HEK293 (cell line): Measurements from ENCODE around the gene BRF1.
A peak's percentile ranks its signal among the peaks of the same experiment; 100 is the strongest.

Experiments used
- CTCF ChIA-PET: fragments of 350-600 bp; formaldehyde crosslinking; extraction: SDS; loops from one replicate; lab custom pipeline; 2021; ENCODE audit warnings: antibody characterized with exemption; lab: Yijun Ruan, JAX
- POLR2A ChIA-PET: fragments of 300-600 bp; formaldehyde crosslinking; extraction: SDS; loops from one replicate; lab custom pipeline; 2020; ENCODE audit warnings: antibody characterized with exemption, inconsistent platforms; lab: Yijun Ruan, JAX
- H3K27ac ChIP-seq: fragments of 200-500 bp; sonication (Bioruptor generic); 2 replicates; pipeline ENCODE4 v1.5.1; 2014; ENCODE audit warnings: low read depth, low read length, control low read depth, inconsistent platforms; ENCODE audit errors: extremely low read depth
- H3K36me3 ChIP-seq, 2 experiments: fragments of 200-500 bp in 1 of 2; sonication (Bioruptor generic) in 1 of 2; 1 replicate in 1 of 2; 2 replicates in 1 of 2; pipeline ENCODE4 v1.5.1; 2014 to 2017; ENCODE audit warnings: inconsistent platforms in 2 of 2, low read length in 2 of 2; ENCODE audit not compliant: control insufficient read depth in 2 of 2, insufficient read depth in 1 of 2
- H3K4me1 ChIP-seq: fragments of 200-500 bp; sonication (Bioruptor generic); 2 replicates; pipeline ENCODE4 v1.5.1; 2014; ENCODE audit warnings: mild to moderate bottlenecking, low read length, inconsistent platforms; ENCODE audit not compliant: control insufficient read depth, insufficient read depth
- H3K4me3 ChIP-seq: 2 replicates; pipeline ENCODE4 v1.5.1; 2011; ENCODE audit warnings: low read depth, mild to moderate bottlenecking, control low read depth, low read length, moderate library complexity
- H3K9me3 ChIP-seq: fragments of 200-500 bp; sonication (Bioruptor generic); 2 replicates; pipeline ENCODE4 v1.5.1; 2014; ENCODE audit warnings: low read depth, low read length, inconsistent platforms; ENCODE audit not compliant: control insufficient read depth, insufficient read depth
- BCL11B ChIP-seq: fragments of 450-650 bp; formaldehyde crosslinking; IDR thresholded peaks from 2 replicates; pipeline ENCODE4 v1.5.1; 2016; ENCODE audit warnings: low read depth, missing biosample characterization, missing genetic modification characterization
- EGR2 ChIP-seq: fragments of 450-650 bp; formaldehyde crosslinking; IDR thresholded peaks from 2 replicates; pipeline ENCODE4 v1.5.1; 2016; ENCODE audit warnings: low read depth, missing biosample characterization, missing genetic modification characterization
- HOXD13 ChIP-seq: sonication (generic); formaldehyde crosslinking; IDR thresholded peaks from 2 replicates; pipeline ENCODE4 v1.8.0; 2022; ENCODE audit warnings: missing genetic modification reagents, borderline replicate concordance
- KLF7 ChIP-seq: fragments of 450-650 bp; formaldehyde crosslinking; IDR thresholded peaks from 2 replicates; pipeline ENCODE4 v1.5.1; 2016; ENCODE audit warnings: missing biosample characterization, missing genetic modification characterization, borderline replicate concordance
- KLF8 ChIP-seq: fragments of 450-650 bp; formaldehyde crosslinking; IDR thresholded peaks from 2 replicates; pipeline ENCODE4 v1.5.1; 2016; ENCODE audit warnings: missing biosample characterization, missing genetic modification characterization
- MYNN ChIP-seq: fragments of 450-650 bp; formaldehyde crosslinking; IDR thresholded peaks from 2 replicates; pipeline ENCODE4 v1.5.1; 2016; ENCODE audit warnings: missing biosample characterization, missing genetic modification characterization, borderline replicate concordance
- SP7 ChIP-seq: fragments of 450-650 bp; formaldehyde crosslinking; IDR thresholded peaks from 2 replicates; pipeline ENCODE4 v1.5.1; 2016; ENCODE audit warnings: missing biosample characterization, missing genetic modification characterization
- ZBTB20 ChIP-seq: fragments of 450-650 bp; formaldehyde crosslinking; IDR thresholded peaks from 2 replicates; pipeline ENCODE4 v1.5.1; 2016; ENCODE audit warnings: missing biosample characterization, missing genetic modification characterization
- ZBTB21 ChIP-seq: fragments of 450-650 bp; formaldehyde crosslinking; IDR thresholded peaks from 2 replicates; pipeline ENCODE4 v1.5.1; 2017; ENCODE audit warnings: missing biosample characterization, missing genetic modification characterization
- ZBTB48 ChIP-seq: fragments of 450-650 bp; formaldehyde crosslinking; IDR thresholded peaks from 2 replicates; pipeline ENCODE4 v1.5.1; 2016; ENCODE audit warnings: missing biosample characterization, missing genetic modification characterization
- ZBTB8A ChIP-seq: fragments of 450-650 bp; formaldehyde crosslinking; IDR thresholded peaks from 2 replicates; pipeline ENCODE4 v1.5.1; 2016; ENCODE audit warnings: missing biosample characterization, missing genetic modification characterization
- ZFHX2 ChIP-seq: fragments of 450-650 bp; formaldehyde crosslinking; conservative IDR thresholded peaks from 2 replicates; pipeline ENCODE4 v1.5.1; 2016; ENCODE audit warnings: missing biosample characterization, missing genetic modification characterization
- ZNF138 ChIP-seq: fragments of 450-650 bp; formaldehyde crosslinking; IDR thresholded peaks from 2 replicates; pipeline ENCODE4 v1.5.1; 2016; ENCODE audit warnings: missing biosample characterization, missing genetic modification characterization, borderline replicate concordance
- ZNF146 ChIP-seq: fragments of 450-650 bp; formaldehyde crosslinking; IDR thresholded peaks from 2 replicates; pipeline ENCODE4 v1.5.1; 2016; ENCODE audit warnings: missing biosample characterization, missing genetic modification characterization
- ZNF335 ChIP-seq: fragments of 450-650 bp; formaldehyde crosslinking; conservative IDR thresholded peaks from 2 replicates; pipeline ENCODE4 v1.5.1; 2016; ENCODE audit warnings: missing biosample characterization, missing genetic modification characterization
- ZNF394 ChIP-seq: fragments of 450-650 bp; formaldehyde crosslinking; IDR thresholded peaks from 2 replicates; pipeline ENCODE4 v1.5.1; 2016; ENCODE audit warnings: missing biosample characterization, missing genetic modification characterization, mild to moderate bottlenecking, moderate library complexity, borderline replicate concordance
- ZNF426 ChIP-seq: fragments of 450-650 bp; formaldehyde crosslinking; IDR thresholded peaks from 2 replicates; pipeline ENCODE4 v1.5.1; 2017; ENCODE audit warnings: missing biosample characterization, missing genetic modification characterization, mild to moderate bottlenecking, inconsistent platforms, moderate library complexity
- ZNF433 ChIP-seq: fragments of 450-650 bp; formaldehyde crosslinking; IDR thresholded peaks from 2 replicates; pipeline ENCODE4 v1.5.1; 2016; ENCODE audit warnings: missing biosample characterization, missing genetic modification characterization, low read depth
- ZNF610 ChIP-seq: fragments of 450-650 bp; formaldehyde crosslinking; IDR thresholded peaks from 2 replicates; pipeline ENCODE4 v1.5.1; 2016; ENCODE audit warnings: missing biosample characterization, missing genetic modification characterization, borderline replicate concordance
- ZNF621 ChIP-seq: fragments of 450-650 bp; formaldehyde crosslinking; IDR thresholded peaks from 2 replicates; pipeline ENCODE4 v1.5.1; 2017; ENCODE audit warnings: missing biosample characterization, missing genetic modification characterization
- ZNF747 ChIP-seq: fragments of 450-650 bp; formaldehyde crosslinking; IDR thresholded peaks from 2 replicates; pipeline ENCODE4 v1.5.1; 2016; ENCODE audit warnings: missing biosample characterization, missing genetic modification characterization
- ZNF785 ChIP-seq: fragments of 450-650 bp; formaldehyde crosslinking; IDR thresholded peaks from 2 replicates; pipeline ENCODE4 v1.5.1; 2016; ENCODE audit warnings: missing biosample characterization, missing genetic modification characterization
- ZNF792 ChIP-seq: fragments of 450-650 bp; formaldehyde crosslinking; IDR thresholded peaks from 2 replicates; pipeline ENCODE4 v1.5.1; 2016; ENCODE audit warnings: missing biosample characterization, missing genetic modification characterization
- TF ChIP-seq, protein P1 (sequence below): fragments of 450-650 bp; formaldehyde crosslinking; IDR thresholded peaks from 2 replicates; pipeline ENCODE4; 2016; ENCODE audit warnings: missing biosample characterization, missing genetic modification characterization
- TF ChIP-seq, protein P2 (sequence below): fragments of 450-650 bp; formaldehyde crosslinking; optimal IDR thresholded peaks from 2 replicates; pipeline ENCODE3; 2016; ENCODE audit warnings: missing biosample characterization, mild to moderate bottlenecking, missing genetic modification characterization
- TF ChIP-seq, protein P3 (sequence below): fragments of 450-650 bp; formaldehyde crosslinking; IDR thresholded peaks from 2 replicates; pipeline ENCODE4 v1.5.1; 2017; ENCODE audit warnings: missing biosample characterization, mild to moderate bottlenecking, missing genetic modification characterization, moderate library complexity
- TF ChIP-seq, protein P4 (sequence below): fragments of 450-650 bp; formaldehyde crosslinking; IDR thresholded peaks from 2 replicates; pipeline ENCODE4 v1.5.1; 2016; ENCODE audit warnings: missing biosample characterization, missing genetic modification characterization

Gene BRF1

DNA sequence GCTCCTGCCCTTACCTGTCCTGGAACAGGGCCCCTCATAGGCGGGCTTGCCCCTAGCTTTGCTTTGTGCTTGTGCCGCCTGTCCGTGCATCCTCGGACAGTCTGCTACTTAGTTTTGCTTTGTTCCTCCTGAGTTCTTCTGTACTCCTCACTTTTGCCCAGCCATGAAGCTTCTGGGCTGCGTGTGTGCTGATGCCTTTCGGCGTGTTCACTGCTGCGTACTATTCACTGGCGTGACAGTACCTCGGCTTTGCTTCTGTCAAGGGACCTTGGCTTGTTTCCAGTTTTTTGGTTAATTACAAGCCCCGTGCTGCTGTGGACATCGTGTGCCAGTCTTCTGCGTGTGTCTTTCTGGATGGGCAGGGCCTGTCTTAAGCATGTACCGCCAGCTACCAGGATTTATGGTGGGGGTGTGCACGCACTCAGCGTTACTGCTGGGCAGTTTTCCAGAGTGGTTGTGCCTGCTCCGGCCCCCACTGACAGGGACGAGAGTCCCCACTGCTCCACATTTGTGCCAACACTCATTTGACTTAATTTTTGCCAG lies 16.2 kb upstream of the BRF1 start:
- TF ChIP-seq ZBTB8A (tag by site-specific recombination): peak; percentile 28; the same call in 1 of the 2 replicates
- TF ChIP-seq ZNF146 (tag by site-specific recombination): peak; percentile 99
- TF ChIP-seq ZNF138 (tag by site-specific recombination): no peak
- TF ChIP-seq, protein P1, sequence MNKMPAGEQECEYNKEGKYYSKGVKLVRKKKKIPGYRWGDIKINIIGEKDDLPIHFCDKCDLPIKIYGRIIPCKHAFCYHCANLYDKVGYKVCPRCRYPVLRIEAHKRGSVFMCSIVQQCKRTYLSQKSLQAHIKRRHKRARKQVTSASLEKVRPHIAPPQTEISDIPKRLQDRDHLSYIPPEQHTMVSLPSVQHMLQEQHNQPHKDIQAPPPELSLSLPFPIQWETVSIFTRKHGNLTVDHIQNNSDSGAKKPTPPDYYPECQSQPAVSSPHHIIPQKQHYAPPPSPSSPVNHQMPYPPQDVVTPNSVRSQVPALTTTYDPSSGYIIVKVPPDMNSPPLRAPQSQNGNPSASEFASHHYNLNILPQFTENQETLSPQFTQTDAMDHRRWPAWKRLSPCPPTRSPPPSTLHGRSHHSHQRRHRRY (tag by site-specific recombination): no peak
- no peak for TF ChIP-seq ZNF785
- no peak for TF ChIP-seq KLF7
- TF ChIP-seq ZNF394: no peak
- TF ChIP-seq, protein P2, sequence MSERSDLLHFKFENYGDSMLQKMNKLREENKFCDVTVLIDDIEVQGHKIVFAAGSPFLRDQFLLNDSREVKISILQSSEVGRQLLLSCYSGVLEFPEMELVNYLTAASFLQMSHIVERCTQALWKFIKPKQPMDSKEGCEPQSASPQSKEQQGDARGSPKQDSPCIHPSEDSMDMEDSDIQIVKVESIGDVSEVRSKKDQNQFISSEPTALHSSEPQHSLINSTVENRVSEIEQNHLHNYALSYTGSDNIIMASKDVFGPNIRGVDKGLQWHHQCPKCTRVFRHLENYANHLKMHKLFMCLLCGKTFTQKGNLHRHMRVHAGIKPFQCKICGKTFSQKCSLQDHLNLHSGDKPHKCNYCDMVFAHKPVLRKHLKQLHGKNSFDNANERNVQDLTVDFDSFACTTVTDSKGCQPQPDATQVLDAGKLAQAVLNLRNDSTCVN (tag by site-specific recombination): peak; percentile 1
- TF ChIP-seq ZBTB48 (tag by site-specific recombination): 0 out of 2 replicates have a peak, but pooled peaks have one; percentile 15
- no peak for TF ChIP-seq ZNF433
- TF ChIP-seq ZNF621 (tag by site-specific recombination): no peak
- no peak for TF ChIP-seq ZNF792
- no peak for TF ChIP-seq ZNF747
- peak; percentile 19; the same call in 1 of the 2 replicates for TF ChIP-seq KLF8
- TF ChIP-seq ZNF426 (tag by site-specific recombination): no peak
- Histone ChIP-seq H3K27ac (no peak overlapping the region), H3K4me3 (no peak overlapping the region), H3K9me3 (no peaks in the 10 kb centered on the region), H3K36me3 (no peaks in the 10 kb centered on the region; a peak in 1 of 3 replicates), H3K4me1 (peaks cover 7% of the 10 kb centered on the region)
- ChIA-PET POLR2A (interaction anchor here (0.8 to 3.1 kb wide), 2 partner anchors 16 to 17 kb away, joined by 3 to 36 read pairs; partner anchors contain the start of gene BRF1), CTCF (no interaction called here)

DNA sequence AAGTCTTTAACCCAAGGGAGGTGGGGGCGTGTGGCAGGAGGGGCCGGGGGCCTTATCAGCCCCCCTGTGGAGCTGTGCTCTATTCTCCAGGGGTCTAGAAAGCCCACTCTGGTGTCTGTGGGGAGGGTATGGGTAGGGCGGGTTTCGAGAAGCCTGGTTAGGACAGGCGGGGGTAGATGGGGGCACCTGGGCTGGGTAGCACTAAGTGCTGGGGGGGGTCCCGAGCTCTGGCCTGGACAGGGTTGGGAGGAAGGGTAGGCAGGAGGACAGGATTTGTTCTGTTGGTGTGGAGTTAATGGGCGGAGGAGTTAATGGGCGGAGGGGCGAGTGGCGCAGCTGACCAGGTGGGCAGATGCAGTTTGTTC lies 15.8 kb upstream of the BRF1 start:
- ChIA-PET POLR2A (interaction anchor here (0.8 to 3.1 kb wide), 2 partner anchors 15 to 17 kb away, joined by 3 to 36 read pairs; partner anchors contain the start of gene BRF1), CTCF (no interaction called here)
- H3K27ac ChIP-seq: no peak overlapping the region
- no peak overlapping the region for H3K4me3 ChIP-seq
- no peaks in the 10 kb centered on the region for H3K9me3 ChIP-seq
- TF ChIP-seq ZNF335 (tag by site-specific recombination): no peak
- TF ChIP-seq BCL11B: no peak
- peak; percentile 49; the same call in 1 of the 2 replicates for TF ChIP-seq EGR2 (tag by site-specific recombination)
- TF ChIP-seq, protein P3, sequence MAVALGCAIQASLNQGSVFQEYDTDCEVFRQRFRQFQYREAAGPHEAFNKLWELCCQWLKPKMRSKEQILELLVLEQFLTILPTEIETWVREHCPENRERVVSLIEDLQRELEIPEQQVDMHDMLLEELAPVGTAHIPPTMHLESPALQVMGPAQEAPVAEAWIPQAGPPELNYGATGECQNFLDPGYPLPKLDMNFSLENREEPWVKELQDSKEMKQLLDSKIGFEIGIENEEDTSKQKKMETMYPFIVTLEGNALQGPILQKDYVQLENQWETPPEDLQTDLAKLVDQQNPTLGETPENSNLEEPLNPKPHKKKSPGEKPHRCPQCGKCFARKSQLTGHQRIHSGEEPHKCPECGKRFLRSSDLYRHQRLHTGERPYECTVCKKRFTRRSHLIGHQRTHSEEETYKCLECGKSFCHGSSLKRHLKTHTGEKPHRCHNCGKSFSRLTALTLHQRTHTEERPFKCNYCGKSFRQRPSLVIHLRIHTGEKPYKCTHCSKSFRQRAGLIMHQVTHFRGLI (tag by site-specific recombination): no peak
- TF ChIP-seq, protein P4, sequence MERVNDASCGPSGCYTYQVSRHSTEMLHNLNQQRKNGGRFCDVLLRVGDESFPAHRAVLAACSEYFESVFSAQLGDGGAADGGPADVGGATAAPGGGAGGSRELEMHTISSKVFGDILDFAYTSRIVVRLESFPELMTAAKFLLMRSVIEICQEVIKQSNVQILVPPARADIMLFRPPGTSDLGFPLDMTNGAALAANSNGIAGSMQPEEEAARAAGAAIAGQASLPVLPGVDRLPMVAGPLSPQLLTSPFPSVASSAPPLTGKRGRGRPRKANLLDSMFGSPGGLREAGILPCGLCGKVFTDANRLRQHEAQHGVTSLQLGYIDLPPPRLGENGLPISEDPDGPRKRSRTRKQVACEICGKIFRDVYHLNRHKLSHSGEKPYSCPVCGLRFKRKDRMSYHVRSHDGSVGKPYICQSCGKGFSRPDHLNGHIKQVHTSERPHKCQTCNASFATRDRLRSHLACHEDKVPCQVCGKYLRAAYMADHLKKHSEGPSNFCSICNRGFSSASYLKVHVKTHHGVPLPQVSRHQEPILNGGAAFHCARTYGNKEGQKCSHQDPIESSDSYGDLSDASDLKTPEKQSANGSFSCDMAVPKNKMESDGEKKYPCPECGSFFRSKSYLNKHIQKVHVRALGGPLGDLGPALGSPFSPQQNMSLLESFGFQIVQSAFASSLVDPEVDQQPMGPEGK (tag by site-specific recombination): 0 out of 2 replicates have a peak, but pooled peaks have one; percentile 35
- TF ChIP-seq ZFHX2 (tag by site-specific recombination): peak; percentile 60
- TF ChIP-seq ZBTB20 (tag by site-specific recombination): 0 out of 2 replicates have a peak, but pooled peaks have one; percentile 8
- no peak for TF ChIP-seq ZNF747
- no peak for TF ChIP-seq SP7 (tag by site-specific recombination)
- TF ChIP-seq MYNN: no peak
- no peak for TF ChIP-seq HOXD13
- no peak for TF ChIP-seq ZNF610 (tag by site-specific recombination)
- TF ChIP-seq ZBTB21 (tag by site-specific recombination): no peak
- TF ChIP-seq, all 188 proteins: peak for 4
- H3K4me1 ChIP-seq: peaks cover 7% of the 10 kb centered on the region
- H3K36me3 ChIP-seq: no peaks in the 10 kb centered on the region
